HCT116 (cell line): Measurements from ENCODE around the gene NAP1L1. TPM values are rescaled to one million over a fixed set of nuclear protein-coding genes. Genes with fewer than 3 reads are reported as not detected.

Experiments used
- ATAC-seq: fragments of 200-7000 bp; cut with Tn5 transposase; 2 replicates; pipeline ENCODE4 v1.9.1; 2020; ENCODE audit warnings: mild to moderate bottlenecking, moderate library complexity
- BruUV-seq: library from RNA; stranded (reverse); fragments of 400-500 nt; replicated peaks from 2 replicates; lab custom pipeline; 2021; lab: Mats Ljungman, UMichigan
- CTCF ChIA-PET: fragments of 300-600 bp; sonication (Branson Sonifier 250); formaldehyde crosslinking; loops from one replicate; lab custom pipeline; 2021; ENCODE audit warnings: antibody characterized with exemption; lab: Charles Lee
- POLR2A ChIA-PET: fragments of 300-600, 350-600 bp; sonication (Branson Sonifier 250); formaldehyde crosslinking; loops from one replicate; lab custom pipeline; 2021; ENCODE audit warnings: antibody characterized with exemption; lab: Charles Lee
- RAD21 ChIA-PET, 2 experiments: fragments of 300-600 bp; sonication (Branson Sonifier 250); formaldehyde crosslinking; loops; one replicate each; lab custom pipeline; 2023; ENCODE audit warnings: low total read pairs in 2 of 2; ENCODE audit not compliant: uncharacterized antibody in 2 of 2, unreplicated experiment in 2 of 2, low non-redundant PET in 1 of 2; lab: Charles Lee
- DNase-seq: peaks from one replicate; pipeline ENCODE4 v3.0.0-alpha.2; 2010; ENCODE audit warnings: low read depth, low spot score
- H2AFZ ChIP-seq: fragments of 200-600 bp; shearing (Covaris generic), sonication (generic); 2 replicates; pipeline ENCODE4 v1.6.1; 2017; ENCODE audit warnings: low read depth, mixed run types, mixed read lengths, antibody characterized with exemption, low read length; ENCODE audit not compliant: poor library complexity, severe bottlenecking
- H3K27ac ChIP-seq: 2 replicates; pipeline ENCODE4 v1.5.1; 2012; ENCODE audit warnings: low read depth, low read length
- H3K27me3 ChIP-seq: fragments of 200-600 bp; sonication (generic); 2 replicates; pipeline ENCODE4 v1.6.1; 2016; ENCODE audit warnings: mixed run types, low read length, mixed read lengths; ENCODE audit not compliant: insufficient read depth
- H3K36me3 ChIP-seq, 2 experiments: fragments of 200-500 bp in 1 of 2; fragments of 200-600 bp in 1 of 2; sonication (Bioruptor generic) in 1 of 2; sonication (generic) in 1 of 2; 2 replicates each; pipeline versions ENCODE4 v1.5.1 to v1.6.1; 2014 to 2016; ENCODE audit warnings: low read length in 2 of 2, inconsistent platforms in 1 of 2, mixed read lengths in 1 of 2, mixed run types in 1 of 2; ENCODE audit not compliant: insufficient read depth in 2 of 2, control insufficient read depth in 1 of 2
- H3K4me1 ChIP-seq, 2 experiments: fragments of 200-600 bp in 1 of 2; sonication (generic) in 1 of 2; 2 replicates each; pipeline versions ENCODE4 v1.5.1 to v1.6.1; 2012 to 2017; ENCODE audit warnings: low read length in 2 of 2, inconsistent platforms in 1 of 2, mild to moderate bottlenecking in 1 of 2, mixed read lengths in 1 of 2, mixed run types in 1 of 2, moderate library complexity in 1 of 2; ENCODE audit not compliant: insufficient read depth in 2 of 2, control insufficient read depth in 1 of 2
- H3K4me2 ChIP-seq: fragments of 200-600 bp; sonication (generic); 2 replicates; pipeline ENCODE4 v1.6.1; 2017; ENCODE audit warnings: mixed run types, low read length, mixed read lengths
- H3K4me3 ChIP-seq, 2 experiments: fragments of 200-600 bp in 1 of 2; sonication (generic) in 1 of 2; replicated peaks in 1 of 2; 2 replicates each; pipeline ENCODE4 v1.5.1; 2011 to 2016; ENCODE audit warnings: low read length in 2 of 2, control low read depth in 1 of 2, low read depth in 1 of 2, mild to moderate bottlenecking in 1 of 2, mixed read lengths in 1 of 2, mixed run types in 1 of 2
- H3K79me2 ChIP-seq: fragments of 200-600 bp; sonication (generic); 2 replicates; pipeline ENCODE4 v1.6.1; 2017; ENCODE audit warnings: mild to moderate bottlenecking, mixed run types, low read length, moderate library complexity, mixed read lengths; ENCODE audit not compliant: insufficient read depth
- H3K9ac ChIP-seq: fragments of 200-600 bp; sonication (generic); 2 replicates; pipeline ENCODE4 v1.6.1; 2016; ENCODE audit warnings: low read length, mixed read lengths
- H3K9me2 ChIP-seq: fragments of 200-600 bp; sonication (generic), shearing (Covaris generic); 2 replicates; pipeline ENCODE4 v1.6.1; 2017; ENCODE audit warnings: mixed run types, mild to moderate bottlenecking, moderate library complexity; ENCODE audit not compliant: insufficient read depth
- H3K9me3 ChIP-seq, 2 experiments: fragments of 200-500 bp in 1 of 2; fragments of 200-600 bp in 1 of 2; sonication (Bioruptor generic) in 1 of 2; sonication (generic) in 1 of 2; 2 replicates each; pipeline ENCODE4 v1.6.1; 2014 to 2017; ENCODE audit warnings: low read length in 2 of 2, mixed read lengths in 2 of 2, inconsistent platforms in 1 of 2, low read depth in 1 of 2, mild to moderate bottlenecking in 1 of 2, mixed run types in 1 of 2, moderate library complexity in 1 of 2; ENCODE audit not compliant: control insufficient read depth in 1 of 2, insufficient read depth in 1 of 2
- H4K20me1 ChIP-seq: fragments of 200-600 bp; sonication (generic), shearing (Covaris generic); 2 replicates; pipeline ENCODE4 v1.6.1; 2017; ENCODE audit warnings: mixed run types, mild to moderate bottlenecking, moderate library complexity; ENCODE audit not compliant: insufficient read depth
- CBX3 ChIP-seq: IDR thresholded peaks from 2 replicates; pipeline ENCODE4 v1.6.1; 2012; ENCODE audit warnings: low read depth
- CEBPB ChIP-seq: IDR thresholded peaks from 2 replicates; pipeline ENCODE4 v1.6.1; 2012; ENCODE audit warnings: low read depth
- CTCF ChIP-seq, 3 experiments: fragments of 200-600 bp in 1 of 3; sonication (generic) in 1 of 3; IDR thresholded peaks in 2 of 3; conservative IDR thresholded peaks in 1 of 3; 2 replicates each; pipeline ENCODE4 v1.5.1; 2012 to 2017; ENCODE audit warnings: low read depth in 2 of 3, low read length in 2 of 3, antibody characterized with exemption in 1 of 3, borderline replicate concordance in 1 of 3, control low read depth in 1 of 3, mild to moderate bottlenecking in 1 of 3, mixed read lengths in 1 of 3, mixed run types in 1 of 3, moderate library complexity in 1 of 3; ENCODE audit not compliant: insufficient read depth in 1 of 3
- EGR1 ChIP-seq: IDR thresholded peaks from 2 replicates; pipeline ENCODE4 v1.6.1; 2012; ENCODE audit warnings: low read depth
- EZH2 ChIP-seq: fragments of 200-600 bp; sonication (generic); IDR thresholded peaks from 2 replicates; pipeline ENCODE4 v1.6.1; 2017; ENCODE audit warnings: antibody characterized with exemption, mixed run types
- EZH2phosphoT487 ChIP-seq: fragments of 200-600 bp; IDR thresholded peaks from 2 replicates; pipeline ENCODE4 v1.6.1; 2018; ENCODE audit warnings: antibody characterized with exemption, borderline replicate concordance
- JUND ChIP-seq: IDR thresholded peaks from 2 replicates; pipeline ENCODE4 v1.6.1; 2012
- MAX ChIP-seq: IDR thresholded peaks from 2 replicates; pipeline ENCODE4 v1.6.1; 2012
- POLR2A ChIP-seq: IDR thresholded peaks from 2 replicates; pipeline ENCODE4 v1.7.0; 2011; ENCODE audit warnings: borderline replicate concordance; ENCODE audit not compliant: insufficient read depth, insufficient read length; ENCODE audit errors: extremely low read depth
- POLR2AphosphoS5 ChIP-seq: IDR thresholded peaks from 2 replicates; pipeline ENCODE4 v1.6.1; 2011; ENCODE audit warnings: mild to moderate bottlenecking, low read depth, low read length, moderate library complexity
- RAD21 ChIP-seq: IDR thresholded peaks from 2 replicates; pipeline ENCODE4 v1.6.1; 2012; ENCODE audit warnings: low read depth, mild to moderate bottlenecking
- SP1 ChIP-seq: IDR thresholded peaks from 2 replicates; pipeline ENCODE4 v1.6.1; 2012; ENCODE audit warnings: low read depth
- SRF ChIP-seq: IDR thresholded peaks from 2 replicates; pipeline ENCODE4 v1.6.1; 2012; ENCODE audit warnings: low read depth
- TCF7L2 ChIP-seq: IDR thresholded peaks from 2 replicates; pipeline ENCODE4 v1.7.0; 2011; ENCODE audit warnings: borderline replicate concordance, inconsistent platforms; ENCODE audit not compliant: insufficient read depth, insufficient read length; ENCODE audit errors: extremely low read depth
- ZFX ChIP-seq: fragments of 450-650 bp; IDR thresholded peaks from 2 replicates; pipeline ENCODE4 v1.6.1; 2017
- ZNF274 ChIP-seq: fragments of 200-500 bp; sonication (Bioruptor generic); IDR thresholded peaks from 2 replicates; pipeline ENCODE4 v1.6.1; 2014; ENCODE audit warnings: mild to moderate bottlenecking, low read depth, low read length, inconsistent platforms
- intact Hi-C: fragments of 100-400 bp; cut with micrococcal nuclease; formaldehyde crosslinking; loops from 2 replicates; pipeline ENCODE4 v1.10.0; 2022
- total RNA-seq: library from RNA; stranded (reverse); gene quantifications from one replicate; pipeline ENCODE4 v1.2.1, GENCODE V29; 2021; ENCODE audit not compliant: unreplicated experiment
- TF ChIP-seq, protein P1 (sequence below): IDR thresholded peaks from 2 replicates; pipeline ENCODE4 v1.6.1; 2012
- TF ChIP-seq, protein P2 (sequence below): IDR thresholded peaks from 2 replicates; pipeline ENCODE4 v1.6.1; 2011; ENCODE audit warnings: mild to moderate bottlenecking, low read length, moderate library complexity; ENCODE audit not compliant: insufficient replicate concordance; ENCODE audit errors: extremely low read depth

Gene NAP1L1
- total RNA-seq, 1 experiment from 2014 or later = 531 TPM

DNA sequence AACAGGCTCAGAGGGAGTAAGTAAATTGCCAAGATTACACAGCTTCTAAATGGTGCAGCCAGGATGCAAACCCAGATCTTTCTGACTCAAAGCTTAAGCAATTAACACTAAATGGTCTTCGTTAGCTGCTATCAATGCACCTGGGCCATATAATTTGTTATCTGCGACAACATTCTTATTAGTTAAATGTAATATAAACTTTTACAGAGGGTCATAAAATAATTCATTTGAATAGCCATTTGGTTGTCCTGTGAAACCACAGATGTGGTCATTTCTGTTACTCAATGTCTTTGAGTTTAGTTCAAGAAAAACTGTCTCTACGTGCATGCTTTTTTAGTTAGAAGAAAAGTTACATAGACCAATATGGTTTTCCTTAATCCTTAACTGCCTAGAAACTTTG, 22.1 kb upstream of the NAP1L1 start:
- ChIA-PET RAD21 (no interaction called here), POLR2A (no interaction called here), CTCF (no interaction called here)
- intact Hi-C loops = no loop called here
- Histone ChIP-seq H3K4me1 (peaks cover 0 to 4% of the 10 kb centered on the region in 2 experiments; a peak in 1 of 4 replicates), H4K20me1 (no peaks in the 10 kb centered on the region), H3K27me3 (no peaks in the 10 kb centered on the region), H3K9me2 (no peaks in the 10 kb centered on the region), H3K9ac (no peak overlapping the region), H3K36me3 (no peaks in the 10 kb centered on the region), H3K9me3 (no peaks in the 10 kb centered on the region), H3K27ac (no peak overlapping the region), H2AFZ (no peak overlapping the region), H3K4me2 (no peak overlapping the region), H3K79me2 (no peaks in the 10 kb centered on the region), H3K4me3 (no peak overlapping the region)
- no TSS peak for BruUV-seq
- no peak for ATAC-seq
- TF ChIP-seq JUND = no peak
- TF ChIP-seq, protein P1, sequence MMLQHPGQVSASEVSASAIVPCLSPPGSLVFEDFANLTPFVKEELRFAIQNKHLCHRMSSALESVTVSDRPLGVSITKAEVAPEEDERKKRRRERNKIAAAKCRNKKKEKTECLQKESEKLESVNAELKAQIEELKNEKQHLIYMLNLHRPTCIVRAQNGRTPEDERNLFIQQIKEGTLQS = no peak
- no peak for TF ChIP-seq SP1
- no peak for TF ChIP-seq TCF7L2
- no peak for TF ChIP-seq EGR1
- TF ChIP-seq ZFX = no peak
- TF ChIP-seq MAX = no peak
- TF ChIP-seq EZH2 = no peak
- TF ChIP-seq CTCF (IDR thresholded peaks at IDR 0.05 in 2 of 3, conservative IDR thresholded peaks at IDR 0.05 in 1 of 3; ENCODE audit: borderline replicate concordance in 1 of 3, insufficient read depth in 1 of 3, low read depth in 2 of 3, low read length in 2 of 3) = no peak
- TF ChIP-seq CBX3 = no peak
- TF ChIP-seq SRF = no peak
- no peak for TF ChIP-seq RAD21
- no peak for TF ChIP-seq CEBPB
- no peak for TF ChIP-seq POLR2AphosphoS5
- TF ChIP-seq, protein P2, sequence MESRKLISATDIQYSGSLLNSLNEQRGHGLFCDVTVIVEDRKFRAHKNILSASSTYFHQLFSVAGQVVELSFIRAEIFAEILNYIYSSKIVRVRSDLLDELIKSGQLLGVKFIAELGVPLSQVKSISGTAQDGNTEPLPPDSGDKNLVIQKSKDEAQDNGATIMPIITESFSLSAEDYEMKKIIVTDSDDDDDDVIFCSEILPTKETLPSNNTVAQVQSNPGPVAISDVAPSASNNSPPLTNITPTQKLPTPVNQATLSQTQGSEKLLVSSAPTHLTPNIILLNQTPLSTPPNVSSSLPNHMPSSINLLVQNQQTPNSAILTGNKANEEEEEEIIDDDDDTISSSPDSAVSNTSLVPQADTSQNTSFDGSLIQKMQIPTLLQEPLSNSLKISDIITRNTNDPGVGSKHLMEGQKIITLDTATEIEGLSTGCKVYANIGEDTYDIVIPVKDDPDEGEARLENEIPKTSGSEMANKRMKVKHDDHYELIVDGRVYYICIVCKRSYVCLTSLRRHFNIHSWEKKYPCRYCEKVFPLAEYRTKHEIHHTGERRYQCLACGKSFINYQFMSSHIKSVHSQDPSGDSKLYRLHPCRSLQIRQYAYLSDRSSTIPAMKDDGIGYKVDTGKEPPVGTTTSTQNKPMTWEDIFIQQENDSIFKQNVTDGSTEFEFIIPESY = no peak
- TF ChIP-seq POLR2A = no peak
- TF ChIP-seq ZNF274 = no peak
- no peak for TF ChIP-seq EZH2phosphoT487
- DNase-seq = no peak
